OCI-LY3 (cell line): Measurements from ENCODE around the gene GTPBP1.

ENCODE experiments used
- CTCF ChIP-seq: fragments of 200-600, 300-600 bp; sonication (generic); IDR thresholded peaks from 2 replicates; pipeline ENCODE4 v1.5.1; 2014; ENCODE audit warnings: antibody characterized with exemption, low read length, low read depth
- EZH2phosphoT487 ChIP-seq: fragments of 200-600 bp; shearing (Covaris generic); IDR thresholded peaks from 2 replicates; pipeline ENCODE4 v1.6.1; 2018; ENCODE audit warnings: antibody characterized with exemption, mixed run types, low read depth

GRCh38 chr22:38739300-38740055 is 33.7 kb downstream of the GTPBP1 start:
- TF ChIP-seq EZH2phosphoT487: no peak
- no peak for TF ChIP-seq CTCF
